Measurements from ENCODE around the gene KLHDC9. TPM values are rescaled to one million over a fixed set of nuclear protein-coding genes. Genes with fewer than 3 reads are reported as not detected.

KLHDC9 gene
- total RNA-seq, 6 experiments from 2014 or later, result 1.4 to 6.8 (median 2.9) TPM

- Histone ChIP-seq H3K4me3 (no peak overlapping the region), H3K4me1 (no peaks in the 10 kb centered on the region), H3K9me3 (no peaks in the 10 kb centered on the region), H3K27me3 (no peaks in the 10 kb centered on the region), H3K27ac (no peak overlapping the region), H3K36me3 (no peaks in the 10 kb centered on the region)
- WGBS (ENCODE audit: insufficient coverage, low coverage, low lambda C conversion rate, missing lambda C conversion rate), result 47% methylated on average over 3 of the region's 3 CpGs
- intact Hi-C loops (cut with DNase I), result no loop called here
- TF ChIP-seq CTCF (IDR thresholded peaks at IDR 0.05) (no peak), POLR2A (IDR thresholded peaks at IDR 0.05) (no peak)
- ATAC-seq, result no peak
- DNase-seq, result no peak
These were observed 31.5 kb upstream of the KLHDC9 start for GRCh38 chr1:161066694-161067093.

GRCh38 chr1:161068306-161069234, 29.6 kb upstream of the KLHDC9 start:
- TF ChIP-seq POLR2A (IDR thresholded peaks at IDR 0.05) (no peak), CTCF (IDR thresholded peaks at IDR 0.05) (no peak)
- peak; percentile 60 to 76 (median 69) for DNase-seq
- intact Hi-C loops (cut with DNase I), result no loop called here
- H3K9me3 ChIP-seq, result no peaks in the 10 kb centered on the region
- no peaks in the 10 kb centered on the region for H3K36me3 ChIP-seq
- peak; percentile 72 to 80 (median 76) for ATAC-seq
- no peaks in the 10 kb centered on the region for H3K4me1 ChIP-seq
- H3K27me3 ChIP-seq, result no peaks in the 10 kb centered on the region
- H3K4me3 ChIP-seq, result peak overlapping the region; percentile 26 to 44 (median 31)
- 45% methylated on average over 8 of the region's 10 CpGs for WGBS (ENCODE audit: insufficient coverage, low coverage, low lambda C conversion rate, missing lambda C conversion rate)
- peak overlapping the region; percentile 31 to 75 (median 71) for H3K27ac ChIP-seq

DNA sequence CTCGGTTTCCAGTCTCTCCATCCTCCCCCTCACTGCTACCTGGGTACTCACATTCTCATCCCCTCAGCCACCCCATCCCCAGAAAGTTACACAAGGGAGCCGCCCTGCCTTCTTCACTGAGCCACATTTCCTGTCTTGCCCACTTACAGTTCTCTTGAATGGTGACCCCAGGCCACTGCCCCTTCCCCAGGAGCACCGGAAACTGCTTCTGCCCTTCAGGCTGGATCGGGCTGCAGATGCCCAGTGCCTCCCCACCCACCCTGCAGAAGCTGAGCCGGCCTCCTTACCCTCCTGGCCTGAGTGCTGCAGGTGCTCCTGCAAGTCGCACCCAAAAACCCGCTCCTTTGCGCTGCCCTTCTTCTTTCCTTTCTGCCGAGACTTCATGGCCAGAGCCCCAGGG, 28.9 kb upstream of the KLHDC9 start:
- Histone ChIP-seq H3K27me3 (no peaks in the 10 kb centered on the region), H3K4me3 (peak overlapping the region; percentile 26 to 44 (median 31)), H3K27ac (peak overlapping the region in 2 of 3 donors; percentile 71 to 75), H3K9me3 (no peaks in the 10 kb centered on the region), H3K4me1 (no peaks in the 10 kb centered on the region), H3K36me3 (no peaks in the 10 kb centered on the region)
- DNase-seq (no peak), ATAC-seq (peak in 1 of 4 donors; percentile 2)
- TF ChIP-seq POLR2A (IDR thresholded peaks at IDR 0.05) (no peak), CTCF (IDR thresholded peaks at IDR 0.05) (no peak)
- WGBS (ENCODE audit: insufficient coverage, low coverage, low lambda C conversion rate, missing lambda C conversion rate), result 53% methylated on average over 6 of the region's 9 CpGs
- intact Hi-C loops (cut with DNase I), result no loop called here

- TF ChIP-seq CTCF (IDR thresholded peaks at IDR 0.05) (no peak), POLR2A (IDR thresholded peaks at IDR 0.05) (peak; percentile 23)
- Histone ChIP-seq H3K36me3 (no peaks in the 10 kb centered on the region), H3K27me3 (no peaks in the 10 kb centered on the region), H3K4me1 (no peaks in the 10 kb centered on the region), H3K9me3 (no peaks in the 10 kb centered on the region), H3K4me3 (peak within 1 kb of the TSS; percentile 26 to 44 (median 31)), H3K27ac (peak within 1 kb of the TSS; percentile 26 to 75 (median 71))
- 58% methylated on average over 4 of the region's 9 CpGs for WGBS (ENCODE audit: insufficient coverage, low coverage, low lambda C conversion rate, missing lambda C conversion rate)
- intact Hi-C loops (cut with DNase I), result loop anchor here in 1 of 2 donors (10.0 kb wide), 1 partner anchor 235 kb away; no protein-coding TSS in a partner anchor
- peak; percentile 66 to 80 (median 71) for DNase-seq
- peak; percentile 64 to 72 (median 68) for ATAC-seq
These were observed 28.4 kb upstream of the KLHDC9 start, which contains the start of gene ARHGAP30 for GRCh38 chr1:161069731-161070270. Gene ARHGAP30 (minus strand): TSS chr1:161069891. CDS start chr1:161069624, 267 bp downstream.

All from right lobe of liver (tissue), 6 donors.